ENCODE measurements around the gene LDHD.

DNA sequence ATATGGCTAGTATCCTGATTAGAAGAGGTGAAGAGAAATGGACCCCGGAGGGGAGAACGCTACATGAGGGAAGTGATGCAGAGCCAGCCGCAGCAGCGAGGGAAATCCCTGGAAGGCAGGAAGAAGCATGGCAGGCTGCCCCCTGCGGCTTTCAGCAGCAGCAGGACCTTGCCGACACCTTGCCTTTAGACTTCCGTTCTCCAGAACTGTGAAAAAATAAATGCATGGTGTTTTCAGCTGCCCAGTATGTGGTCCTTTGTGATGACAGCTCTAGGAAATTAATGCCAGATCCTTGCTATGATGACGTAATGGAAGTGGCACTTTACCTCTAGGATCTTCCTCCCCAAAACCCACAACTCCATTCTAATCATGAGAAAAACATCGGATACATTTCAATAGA lies 22.1 kb upstream of the LDHD start:
- TF ChIP-seq, protein P1, sequence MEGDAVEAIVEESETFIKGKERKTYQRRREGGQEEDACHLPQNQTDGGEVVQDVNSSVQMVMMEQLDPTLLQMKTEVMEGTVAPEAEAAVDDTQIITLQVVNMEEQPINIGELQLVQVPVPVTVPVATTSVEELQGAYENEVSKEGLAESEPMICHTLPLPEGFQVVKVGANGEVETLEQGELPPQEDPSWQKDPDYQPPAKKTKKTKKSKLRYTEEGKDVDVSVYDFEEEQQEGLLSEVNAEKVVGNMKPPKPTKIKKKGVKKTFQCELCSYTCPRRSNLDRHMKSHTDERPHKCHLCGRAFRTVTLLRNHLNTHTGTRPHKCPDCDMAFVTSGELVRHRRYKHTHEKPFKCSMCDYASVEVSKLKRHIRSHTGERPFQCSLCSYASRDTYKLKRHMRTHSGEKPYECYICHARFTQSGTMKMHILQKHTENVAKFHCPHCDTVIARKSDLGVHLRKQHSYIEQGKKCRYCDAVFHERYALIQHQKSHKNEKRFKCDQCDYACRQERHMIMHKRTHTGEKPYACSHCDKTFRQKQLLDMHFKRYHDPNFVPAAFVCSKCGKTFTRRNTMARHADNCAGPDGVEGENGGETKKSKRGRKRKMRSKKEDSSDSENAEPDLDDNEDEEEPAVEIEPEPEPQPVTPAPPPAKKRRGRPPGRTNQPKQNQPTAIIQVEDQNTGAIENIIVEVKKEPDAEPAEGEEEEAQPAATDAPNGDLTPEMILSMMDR (IDR thresholded peaks at IDR 0.05; ENCODE audit: low read length) = no peak
- TF ChIP-seq EZH2 (IDR thresholded peaks at IDR 0.05; ENCODE audit: borderline replicate concordance, low read length) = no peak

Measured in OCI-LY1 (cell line).